Stomach (tissue), 4 donors: ENCODE measurements around the gene CCNJL.

Experiments
- CTCF ChIP-seq, 7 experiments: fragments of 450-650 bp in 4 of 7; fragments of 200-600 bp in 3 of 7; sonication (generic) in 3 of 7; IDR thresholded peaks; one replicate each; pipeline ENCODE4 v1.5.1; 2016 to 2019; ENCODE audit warnings: antibody characterized with exemption in 7 of 7, control low read depth in 2 of 7, mild to moderate bottlenecking in 1 of 7
- EP300 ChIP-seq: sonication (generic); formaldehyde crosslinking; IDR thresholded peaks from one replicate; pipeline ENCODE4 v1.6.1; 2017; ENCODE audit warnings: antibody characterized with exemption
- POLR2A ChIP-seq, 4 donors: fragments of 450-650 bp; IDR thresholded peaks; one replicate each; pipeline ENCODE4 v1.6.1; 2016; ENCODE audit warnings: antibody characterized with exemption in 4 of 4, control low read depth in 2 of 4, mild to moderate bottlenecking in 1 of 4, moderate library complexity in 1 of 4
- POLR2AphosphoS5 ChIP-seq, 3 donors: sonication (generic); formaldehyde crosslinking; IDR thresholded peaks; one replicate each; pipeline ENCODE4 v1.6.1; 2016; ENCODE audit warnings: antibody characterized with exemption in 3 of 3

DNA sequence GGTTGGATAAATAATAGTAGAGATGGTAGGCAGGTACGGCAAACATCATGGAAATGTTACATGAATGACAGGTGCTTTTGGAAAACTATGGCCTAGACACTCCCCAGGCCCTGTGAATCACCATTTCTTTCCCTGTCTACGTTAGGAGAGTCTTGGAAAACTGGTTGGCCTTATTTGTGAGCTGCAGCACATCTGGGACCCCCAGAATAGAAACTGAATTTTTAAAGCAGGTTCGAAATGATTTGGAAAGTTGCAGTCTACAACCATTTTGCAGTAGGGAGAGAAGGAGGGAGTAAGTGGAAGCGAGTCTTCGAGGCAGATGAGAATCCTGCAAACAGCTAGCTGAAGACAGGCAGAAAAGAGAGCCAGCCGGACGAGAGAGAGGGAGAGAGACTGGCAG lies 45.0 kb upstream of the CCNJL start:
- TF ChIP-seq CTCF (IDR thresholded peaks at IDR 0.05) (no peak), POLR2AphosphoS5 (IDR thresholded peaks at IDR 0.05) (no peak), POLR2A (IDR thresholded peaks at IDR 0.05) (no peak), EP300 (no peak)
